ENCODE data around the gene ATRIP. TPM values are rescaled to one million over a fixed set of nuclear protein-coding genes. Genes with fewer than 3 reads are reported as not detected.
A peak's percentile ranks its signal among the peaks of the same experiment; 100 is the strongest.

ATRIP gene
- total and polyA plus RNA-seq, 8 donors, result 2.3 to 34.4 (median 4.6) TPM

DNA sequence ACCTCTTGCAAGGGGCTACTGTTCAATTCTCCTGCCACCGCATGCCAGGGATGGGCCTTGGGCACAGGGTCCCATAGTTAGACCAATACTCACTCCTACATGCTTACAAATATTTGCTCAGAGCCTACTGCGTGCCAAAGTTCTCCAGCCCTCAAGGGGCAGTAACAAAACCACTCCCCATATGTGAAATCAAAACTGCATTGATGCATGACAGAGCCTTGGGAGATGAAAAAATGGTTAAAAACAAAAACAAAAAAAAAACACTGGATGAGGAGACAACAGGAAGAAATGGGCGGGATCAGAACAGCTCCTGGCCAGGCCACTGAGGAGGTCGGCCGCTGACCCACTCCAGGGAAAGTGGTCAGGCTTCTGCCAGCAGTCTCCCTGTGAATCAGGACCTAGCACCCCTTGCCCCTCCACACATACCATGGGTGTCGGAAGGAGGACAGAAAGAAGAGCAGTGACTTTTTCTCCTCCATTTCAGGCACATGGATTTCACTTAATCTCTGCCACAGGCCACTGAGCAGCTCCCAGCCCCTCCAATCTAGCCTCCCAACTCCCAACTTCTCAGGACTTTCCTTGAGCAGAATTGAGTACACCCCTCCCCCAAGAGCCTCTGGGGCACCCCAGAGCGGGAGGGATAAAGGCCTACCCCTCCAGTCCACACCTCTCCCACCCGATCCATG lies 19.4 kb upstream of the ATRIP start:
- peak overlapping the region in 4 of 5 donors; percentile 92 to 97 (median 94) for H3K27ac ChIP-seq

GRCh38 chr3:48427630-48427962 lies 18.9 kb upstream of the ATRIP start:
- peaks cover 0 to 5% (median 0%) of the 10 kb centered on the region in 3 donors for H3K27me3 ChIP-seq
- peak in 1 of 2 donors; percentile 53 for DNase-seq
- peak overlapping the region; percentile 58 to 91 (median 87) for H3K4me3 ChIP-seq
- no peaks in the 10 kb centered on the region for H3K9me3 ChIP-seq
- peaks cover 4 to 28% (median 22%) of the 10 kb centered on the region in 4 donors for H3K36me3 ChIP-seq
- H3K27ac ChIP-seq, result peak overlapping the region in 4 of 5 donors; percentile 92 to 97 (median 94)
- peaks cover 53 to 79% (median 65%) of the 10 kb centered on the region in 4 donors for H3K4me1 ChIP-seq
- intact Hi-C loops (cut with DNase I; ENCODE audit: low total_unique reads), result no loop called here
- 29 to 46% (median 42%) methylated on average over 9 of the region's 9 CpGs for WGBS, 5 donors
- TF ChIP-seq POLR2AphosphoS5 (IDR thresholded peaks at IDR 0.05) (no peak), POLR2A (IDR thresholded peaks at IDR 0.05) (no peak), EP300 (IDR thresholded peaks at IDR 0.05) (no peak)
- TF ChIP-seq, protein P1, sequence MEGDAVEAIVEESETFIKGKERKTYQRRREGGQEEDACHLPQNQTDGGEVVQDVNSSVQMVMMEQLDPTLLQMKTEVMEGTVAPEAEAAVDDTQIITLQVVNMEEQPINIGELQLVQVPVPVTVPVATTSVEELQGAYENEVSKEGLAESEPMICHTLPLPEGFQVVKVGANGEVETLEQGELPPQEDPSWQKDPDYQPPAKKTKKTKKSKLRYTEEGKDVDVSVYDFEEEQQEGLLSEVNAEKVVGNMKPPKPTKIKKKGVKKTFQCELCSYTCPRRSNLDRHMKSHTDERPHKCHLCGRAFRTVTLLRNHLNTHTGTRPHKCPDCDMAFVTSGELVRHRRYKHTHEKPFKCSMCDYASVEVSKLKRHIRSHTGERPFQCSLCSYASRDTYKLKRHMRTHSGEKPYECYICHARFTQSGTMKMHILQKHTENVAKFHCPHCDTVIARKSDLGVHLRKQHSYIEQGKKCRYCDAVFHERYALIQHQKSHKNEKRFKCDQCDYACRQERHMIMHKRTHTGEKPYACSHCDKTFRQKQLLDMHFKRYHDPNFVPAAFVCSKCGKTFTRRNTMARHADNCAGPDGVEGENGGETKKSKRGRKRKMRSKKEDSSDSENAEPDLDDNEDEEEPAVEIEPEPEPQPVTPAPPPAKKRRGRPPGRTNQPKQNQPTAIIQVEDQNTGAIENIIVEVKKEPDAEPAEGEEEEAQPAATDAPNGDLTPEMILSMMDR (IDR thresholded peaks at IDR 0.05), result no peak

More for the DNA sequence above, 19.4 kb upstream of the ATRIP start:
- WGBS, 5 donors, result 35 to 46% (median 41%) methylated on average over 8 of the region's 8 CpGs
- peak overlapping the region; percentile 58 to 91 (median 87) for H3K4me3 ChIP-seq
- intact Hi-C loops (cut with DNase I; ENCODE audit: low total_unique reads), result no loop called here
- DNase-seq, result no peak
- TF ChIP-seq POLR2AphosphoS5 (IDR thresholded peaks at IDR 0.05), result no peak
- no peak for TF ChIP-seq EP300 (IDR thresholded peaks at IDR 0.05)
- TF ChIP-seq, protein P1 (IDR thresholded peaks at IDR 0.05), result no peak
- H3K36me3 ChIP-seq, result peaks cover 0 to 28% (median 22%) of the 10 kb centered on the region in 4 donors
- H3K9me3 ChIP-seq, result no peaks in the 10 kb centered on the region
- H3K4me1 ChIP-seq, result peaks cover 57 to 84% (median 70%) of the 10 kb centered on the region in 4 donors
- H3K27me3 ChIP-seq, result peaks cover 0 to 5% (median 0%) of the 10 kb centered on the region in 3 donors

- H3K4me3 ChIP-seq, result peak overlapping the region; percentile 58 to 91 (median 87)
- H3K9me3 ChIP-seq, result no peaks in the 10 kb centered on the region
- H3K27ac ChIP-seq, result peak overlapping the region; percentile 90 to 97 (median 93)
- intact Hi-C loops (cut with DNase I; ENCODE audit: low total_unique reads), result no loop called here
- peaks cover 51 to 79% (median 61%) of the 10 kb centered on the region in 4 donors for H3K4me1 ChIP-seq
- TF ChIP-seq EP300 (IDR thresholded peaks at IDR 0.05), result no peak
- TF ChIP-seq POLR2AphosphoS5 (IDR thresholded peaks at IDR 0.05), result no peak
- TF ChIP-seq POLR2A (IDR thresholded peaks at IDR 0.05), result no peak
- TF ChIP-seq, protein P1 (IDR thresholded peaks at IDR 0.05), result no peak
- WGBS, 5 donors, result 20 to 45% (median 36%) methylated on average over 6 to 7 of the region's 7 CpGs
- peaks cover 8 to 28% (median 25%) of the 10 kb centered on the region in 4 donors for H3K36me3 ChIP-seq
- DNase-seq, result no peak
- H3K27me3 ChIP-seq, result peaks cover 0 to 5% (median 0%) of the 10 kb centered on the region in 3 donors
Measured at GRCh38 chr3:48428088-48428571, 18.4 kb upstream of the ATRIP start.

GRCh38 chr3:48428572-48429316 lies 17.8 kb upstream of the ATRIP start:
- intact Hi-C loops (cut with DNase I; ENCODE audit: low total_unique reads), result no loop called here
- DNase-seq, result peak; percentile 64 to 88
- H3K4me3 ChIP-seq, result peak overlapping the region; percentile 58 to 91 (median 87)
- peaks cover 8 to 28% (median 23%) of the 10 kb centered on the region in 4 donors for H3K36me3 ChIP-seq
- peaks cover 54 to 79% (median 64%) of the 10 kb centered on the region in 4 donors for H3K4me1 ChIP-seq
- TF ChIP-seq POLR2A (IDR thresholded peaks at IDR 0.05) (no peak), POLR2AphosphoS5 (IDR thresholded peaks at IDR 0.05) (peak in 2 of 3 donors; percentile 11 to 41), EP300 (IDR thresholded peaks at IDR 0.05) (no peak)
- TF ChIP-seq, protein P1 (IDR thresholded peaks at IDR 0.05), result no peak
- H3K9me3 ChIP-seq, result no peaks in the 10 kb centered on the region
- WGBS, 5 donors, result 2 to 13% (median 3%) methylated on average over 7 to 60 of the region's 60 CpGs
- peaks cover 0 to 5% (median 0%) of the 10 kb centered on the region in 3 donors for H3K27me3 ChIP-seq
- peak overlapping the region; percentile 90 to 97 (median 93) for H3K27ac ChIP-seq

Measured in stomach (tissue), 9 donors.